ENCODE measurements around the gene LST1.
A peak's percentile ranks its signal among the peaks of the same experiment; 100 is the strongest.
"Not testable (repeated sequence)": the region's sequence is repeated elsewhere in the genome, so short reads cannot be mapped to it uniquely, and the experiment has no call there.

The LST1 gene

DNA sequence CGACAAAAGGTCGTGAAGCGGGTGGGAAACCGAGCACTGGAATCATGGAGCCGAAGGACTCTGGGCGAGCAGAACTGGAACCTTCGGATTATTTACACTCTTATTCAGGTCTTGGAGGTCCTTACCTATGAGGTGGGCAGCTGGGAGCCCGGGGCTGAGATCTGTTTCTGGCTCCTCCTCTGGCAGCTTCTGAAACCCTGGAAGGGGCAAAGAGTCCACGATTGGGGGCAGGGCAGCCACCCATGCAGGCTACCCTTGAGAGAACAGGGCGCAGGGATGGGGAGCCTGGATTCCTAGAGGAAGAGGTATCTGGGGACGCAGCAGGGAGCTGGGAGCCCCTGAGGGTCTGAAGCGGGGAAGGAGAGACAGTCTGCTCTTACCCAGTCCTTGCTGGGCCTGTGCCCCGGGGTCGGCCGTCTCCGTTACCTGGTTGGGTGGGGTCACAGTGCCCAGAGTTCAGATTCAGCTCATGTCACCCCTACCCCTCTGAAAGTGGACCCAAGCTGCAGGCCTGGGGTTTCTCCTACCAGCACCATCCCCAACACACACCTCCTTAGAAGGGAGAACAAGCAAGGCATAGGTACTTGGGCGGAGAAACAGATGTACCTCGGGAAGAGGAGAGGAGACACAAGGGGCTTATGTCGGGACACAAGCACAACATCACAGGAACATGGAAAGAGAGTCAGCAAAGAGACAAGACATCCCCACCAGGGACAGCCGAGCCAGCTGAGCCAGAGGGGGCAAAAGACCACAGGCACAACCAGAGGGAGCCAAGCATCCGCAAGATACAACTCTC lies 4.4 kb upstream of the LST1 start:
- DNase-seq, result no peak

DNA sequence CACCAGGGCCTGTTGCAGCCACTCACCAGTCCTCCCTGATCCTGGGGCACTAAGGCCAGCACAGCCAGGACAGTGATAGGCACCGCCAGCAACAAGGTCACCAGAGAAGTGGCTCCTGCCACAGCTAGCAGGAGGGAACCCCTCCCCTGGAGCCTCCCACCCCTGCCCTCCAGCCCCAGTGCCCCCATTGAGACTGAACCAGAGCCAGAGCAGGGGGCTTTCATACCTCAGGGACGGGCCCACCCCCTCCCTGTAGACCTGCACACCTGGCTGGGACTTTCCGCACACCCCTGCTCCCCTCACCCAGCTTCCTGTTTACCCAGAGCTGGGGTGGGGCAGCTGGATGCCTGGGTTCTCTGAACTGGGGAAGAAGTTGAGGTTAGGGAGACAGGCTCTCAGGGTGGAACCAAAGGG lies 3.8 kb upstream of the LST1 start, which contains the start of gene LTB:
Gene LTB, minus strand, starts transcription at position 195 of the 414 bp plus-strand sequence. Its CDS starts 7 bp downstream, at position 188.
- no peak for DNase-seq

DNA sequence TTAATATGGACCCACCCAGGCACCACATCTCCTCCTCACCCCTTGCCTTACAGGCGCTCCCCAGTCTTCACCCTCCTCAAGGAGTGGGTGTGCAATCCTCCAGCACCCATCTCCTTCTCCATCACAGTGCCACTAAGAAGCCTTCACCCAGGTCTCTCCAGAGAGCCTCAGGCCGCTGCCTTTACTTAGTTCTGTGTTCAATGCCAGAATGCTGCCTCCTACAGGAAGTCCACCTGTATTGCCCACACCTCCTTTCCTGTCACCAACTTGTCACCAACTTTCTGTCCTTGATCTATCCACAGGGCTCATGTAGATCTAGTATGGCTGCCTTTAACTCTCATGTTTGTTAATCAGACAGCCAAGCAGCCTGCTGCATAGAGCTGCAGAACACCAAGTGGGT lies 586 bp upstream of the LST1 start:
- no peak for DNase-seq

DNA sequence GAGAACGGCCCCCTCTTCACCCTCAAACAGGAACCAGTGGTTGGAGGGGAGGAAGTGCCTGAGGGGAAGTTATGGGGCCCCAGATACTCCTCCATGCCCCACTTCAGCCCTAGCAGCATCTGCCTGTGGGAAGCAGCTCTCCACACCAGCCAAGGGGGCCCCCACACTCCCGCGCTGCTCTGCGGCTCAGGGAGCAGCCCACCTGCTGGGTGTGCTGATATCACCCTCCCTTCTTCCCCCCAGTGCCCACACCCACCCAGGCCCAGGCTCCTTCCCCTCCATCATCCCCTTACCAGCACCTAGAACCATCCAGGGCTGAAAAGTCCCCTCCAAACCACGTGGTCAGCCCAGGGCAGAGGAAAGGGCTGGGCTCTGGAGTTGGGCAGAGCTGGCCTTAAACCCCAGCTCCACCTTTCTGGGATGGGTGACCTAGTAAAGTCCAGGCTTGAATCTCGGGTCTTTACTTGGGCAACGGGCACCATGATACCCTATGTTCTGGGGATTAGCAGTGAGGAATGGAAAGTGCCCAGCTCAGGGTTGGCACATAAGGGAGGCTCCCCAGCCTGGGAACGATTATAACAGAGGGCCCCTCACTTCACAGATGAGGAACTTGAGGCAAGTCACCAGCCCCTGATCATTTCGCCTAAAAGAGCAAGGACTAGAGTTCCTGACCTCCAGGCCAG lies 663 bp downstream of the LST1 start:
- no peak for DNase-seq

DNA sequence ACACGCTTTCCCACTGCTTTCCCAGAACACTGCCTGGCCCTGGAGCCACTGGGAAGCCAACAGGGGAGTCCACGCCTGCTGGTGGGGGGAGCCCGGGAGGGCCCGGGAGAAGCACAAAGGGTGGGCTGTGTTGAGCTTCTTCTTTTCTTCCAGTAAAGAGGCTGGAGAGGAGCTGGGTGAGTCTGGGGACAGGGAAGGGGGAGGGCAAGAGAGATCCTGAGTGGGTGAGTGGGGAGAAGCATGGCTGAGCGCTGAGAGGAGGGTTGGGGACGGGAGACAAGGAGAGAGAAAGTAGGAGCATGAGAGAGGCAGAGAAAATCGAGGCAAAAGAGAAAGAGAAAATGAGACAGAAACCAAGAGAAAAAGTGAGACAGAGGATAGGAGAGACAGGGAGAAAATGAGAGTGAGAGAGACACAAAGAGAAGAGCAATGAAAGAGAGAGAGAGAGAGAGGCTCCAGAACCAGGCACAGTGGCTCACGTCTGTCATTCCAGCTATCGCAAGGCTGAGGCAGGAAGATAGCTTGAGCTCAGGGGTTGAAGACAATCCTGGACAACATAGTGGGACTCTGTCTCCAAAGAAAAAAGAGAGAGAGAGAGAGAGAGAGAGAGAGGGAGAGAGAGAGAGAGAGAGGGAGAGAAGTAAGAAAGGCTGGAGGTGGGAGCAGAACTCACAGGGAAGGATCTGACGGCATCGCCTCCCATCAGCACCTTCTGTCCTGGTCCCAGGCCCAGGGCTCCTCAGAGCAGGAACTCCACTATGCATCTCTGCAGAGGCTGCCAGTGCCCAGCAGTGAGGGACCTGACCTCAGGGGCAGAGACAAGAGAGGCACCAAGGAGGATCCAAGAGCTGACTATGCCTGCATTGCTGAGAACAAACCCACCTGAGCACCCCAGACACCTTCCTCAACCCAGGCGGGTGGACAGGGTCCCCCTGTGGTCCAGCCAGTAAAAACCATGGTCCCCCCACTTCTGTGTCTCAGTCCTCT lies 2.0 kb downstream of the LST1 start:
- no peak for DNase-seq

DNA sequence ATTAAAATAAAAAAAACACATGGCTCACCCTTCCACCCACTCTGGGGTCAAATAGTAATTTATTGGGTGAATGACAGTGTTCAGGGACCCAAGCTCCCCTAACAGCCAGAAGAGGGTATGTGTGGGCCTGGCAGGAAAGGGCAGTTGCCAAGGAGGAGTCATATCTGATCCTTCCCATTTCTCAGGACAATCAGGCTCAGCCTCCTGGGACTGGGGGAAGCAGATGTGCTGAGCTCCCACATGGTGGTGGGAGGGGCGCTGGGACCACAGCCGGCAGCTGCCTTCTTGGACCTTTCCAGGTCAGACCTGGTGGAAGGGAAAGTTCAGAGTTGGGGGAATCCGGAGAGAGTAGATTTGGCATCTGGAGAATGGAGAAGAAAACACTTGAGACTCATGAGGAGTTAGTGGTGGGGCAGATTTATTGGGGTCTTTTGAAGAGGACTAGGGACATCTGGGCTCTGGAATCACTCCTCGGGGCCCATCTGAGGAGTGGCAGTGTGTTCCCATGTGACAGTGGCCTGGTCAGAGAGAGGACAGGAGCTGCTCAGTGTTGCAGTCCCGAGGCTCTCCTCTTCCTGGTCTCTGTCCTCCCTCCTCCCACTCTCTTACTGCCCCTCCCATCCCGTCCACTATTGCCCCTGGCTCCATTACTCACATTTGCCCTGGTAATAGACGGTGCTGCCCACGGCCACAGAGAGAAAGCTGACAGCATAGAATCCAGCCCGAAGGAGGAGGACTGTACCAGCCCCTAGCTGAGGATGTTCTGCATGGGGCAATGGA lies 3.0 kb downstream of the LST1 start:
- no peak for DNase-seq

DNA sequence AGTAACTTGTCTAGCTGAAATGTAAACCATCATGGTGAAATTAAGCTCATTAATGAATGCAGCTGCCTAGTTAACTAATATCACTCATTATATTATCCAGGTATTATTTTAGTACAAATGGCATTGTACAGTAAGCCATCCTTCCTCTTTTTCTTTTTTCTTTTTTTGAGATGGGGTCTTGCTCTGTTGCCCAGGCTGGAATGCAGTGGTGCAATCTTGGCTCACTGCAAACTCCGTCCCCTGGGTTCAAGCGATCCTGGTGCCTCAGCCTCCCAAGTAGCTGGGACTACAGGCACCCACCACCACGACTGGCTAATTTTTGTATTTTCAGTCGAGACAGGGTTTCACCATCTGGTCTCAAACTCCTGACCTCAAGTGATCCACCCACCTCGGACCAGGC lies 4.6 kb downstream of the LST1 start:
- DNase-seq, result not testable (repeated sequence)

DNA sequence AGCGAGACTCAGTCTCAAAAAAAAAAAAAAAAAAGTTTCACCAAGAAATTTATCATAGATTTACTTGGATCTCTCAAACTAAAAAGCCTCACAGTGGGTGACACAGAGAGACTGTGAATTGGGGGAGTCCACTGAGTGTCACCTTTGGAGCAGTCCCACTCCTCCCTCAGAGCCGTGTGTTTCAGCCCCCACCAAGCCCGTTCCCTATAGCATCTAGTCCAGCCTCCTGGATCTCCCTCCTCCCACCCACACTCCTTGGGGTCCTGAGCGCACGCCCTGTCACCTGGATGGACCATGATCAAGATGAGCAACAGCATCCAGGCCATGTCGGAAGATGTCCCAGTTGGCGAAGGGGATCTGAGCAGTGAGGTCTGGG lies 6.3 kb downstream of the LST1 start:
- no peak for DNase-seq

DNA sequence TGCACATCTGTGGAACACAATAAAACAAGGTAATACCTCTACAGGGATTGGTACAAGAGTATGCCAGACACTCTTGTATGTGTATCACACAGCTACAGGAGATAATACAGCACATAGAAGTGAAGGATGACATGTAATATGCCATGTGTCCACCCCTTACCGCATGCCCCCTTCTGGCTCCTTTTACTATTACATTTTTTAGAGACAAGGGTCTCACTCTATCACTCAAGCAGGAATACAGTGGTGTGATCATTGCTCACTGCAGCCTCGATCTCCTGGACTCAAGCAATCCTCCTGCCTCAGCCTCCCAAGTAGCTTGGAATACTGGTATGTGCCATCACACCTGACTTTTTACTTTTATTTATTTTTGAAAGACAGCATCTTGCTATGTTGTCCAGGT lies 10.9 kb downstream of the LST1 start:
- no peak for DNase-seq

DNA sequence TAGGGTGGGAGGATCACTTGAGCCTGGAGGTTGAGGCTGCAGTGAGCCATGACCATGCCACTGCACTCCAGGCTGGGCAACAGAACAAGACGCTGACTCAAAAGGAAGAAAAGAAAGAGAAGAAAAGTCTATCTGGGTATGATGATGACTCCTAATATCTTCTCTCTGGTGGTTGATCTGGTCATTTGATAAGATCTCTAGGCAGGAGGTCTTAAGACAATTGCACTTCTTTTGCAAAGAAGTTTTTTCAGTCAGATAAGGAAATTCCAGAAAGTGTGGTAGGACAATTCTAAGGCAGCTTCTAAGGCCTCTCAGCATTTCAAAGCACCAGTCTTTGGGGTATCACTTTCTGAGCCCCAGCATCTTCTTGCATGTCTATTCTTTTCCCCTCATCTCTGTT lies 21.2 kb downstream of the LST1 start:
- no peak for DNase-seq

DNA sequence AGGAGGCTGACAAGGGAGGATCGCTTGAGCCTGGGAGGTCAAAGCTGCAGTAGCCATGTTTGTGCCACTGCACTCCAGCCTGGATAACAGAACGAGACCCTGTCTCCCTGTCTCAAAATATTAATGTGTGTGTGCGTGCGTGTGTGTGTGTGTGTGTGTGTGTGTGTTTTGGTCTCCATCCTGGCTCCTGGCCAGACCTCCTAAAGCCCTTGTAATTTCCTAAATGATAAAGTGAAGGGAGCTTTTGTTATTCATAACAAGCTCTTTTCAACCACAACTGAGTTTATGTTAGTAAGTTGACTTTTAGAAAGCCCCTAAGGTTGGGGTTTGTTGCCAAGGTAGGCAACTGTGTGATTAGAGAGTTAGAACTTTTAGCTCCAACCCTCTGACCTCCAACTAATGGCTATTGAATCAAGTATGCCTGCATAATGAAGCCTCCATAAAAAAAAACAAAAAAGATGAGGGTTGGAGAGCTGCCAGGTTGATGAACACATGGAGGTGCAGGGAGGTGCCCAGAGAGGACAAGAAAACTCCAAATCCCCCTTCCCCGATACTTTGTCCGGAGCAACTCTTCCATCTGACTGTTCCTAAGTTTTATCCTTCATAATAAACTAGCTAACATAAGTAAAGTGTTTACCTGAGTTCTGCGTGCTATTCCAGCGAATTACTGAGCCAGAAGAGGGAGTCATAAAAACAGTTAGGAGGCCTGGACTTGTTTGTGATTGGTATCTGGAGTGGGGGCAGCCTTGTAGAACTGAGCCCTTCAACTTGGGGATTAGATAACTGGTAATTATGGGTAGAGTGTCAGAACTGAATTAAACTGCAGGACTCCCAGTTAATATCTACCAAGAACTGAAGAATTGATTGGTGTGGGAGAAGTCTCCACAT lies 23.7 kb downstream of the LST1 start:
- DNase-seq, result no peak

DNA sequence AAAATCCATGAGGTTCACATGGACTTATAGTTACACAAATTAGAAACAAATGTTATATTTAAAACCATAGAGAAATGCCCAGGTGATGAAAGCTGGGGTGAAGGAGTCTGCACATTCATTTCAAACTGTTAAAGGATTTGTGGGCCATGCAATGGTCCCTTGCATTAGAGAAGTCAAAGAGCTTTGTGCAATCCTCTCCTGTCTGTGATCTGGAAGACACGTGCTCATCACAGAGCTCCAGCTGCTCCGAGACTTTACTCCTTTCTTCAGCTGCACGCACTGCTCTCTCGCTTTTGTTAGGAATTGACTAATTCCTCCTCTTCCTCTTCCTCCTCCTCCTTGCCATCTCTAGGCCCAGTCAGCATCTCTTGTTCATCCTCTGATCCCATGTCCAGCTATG lies 24.9 kb downstream of the LST1 start:
- DNase-seq, result no peak

DNA sequence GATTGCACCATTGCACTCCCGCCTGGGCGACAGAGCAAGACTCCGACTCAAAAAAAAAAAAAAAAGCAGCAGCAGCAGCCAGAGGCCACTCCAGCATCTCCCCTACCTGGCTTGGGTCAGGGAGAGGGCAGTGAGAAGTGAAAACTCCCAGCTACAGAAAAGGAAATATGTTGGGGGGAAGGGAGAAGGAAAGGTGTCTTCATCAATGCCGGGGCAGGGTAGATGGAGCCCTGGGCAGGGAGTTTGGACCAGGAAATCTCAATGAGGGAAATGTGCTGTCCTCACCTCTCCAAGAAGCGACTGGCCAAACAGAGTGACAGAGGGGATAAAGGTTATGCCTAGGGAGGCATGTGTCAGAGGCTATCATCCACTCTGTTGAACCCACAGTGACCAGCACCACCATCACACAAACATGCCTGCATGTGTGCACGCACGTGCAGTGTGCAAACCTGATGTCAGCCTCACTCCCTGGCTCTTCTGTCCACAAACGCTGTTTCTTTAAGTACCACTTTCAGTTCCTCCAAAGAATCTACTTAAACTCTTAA lies 28.1 kb downstream of the LST1 start:
- no peak for DNase-seq

DNA sequence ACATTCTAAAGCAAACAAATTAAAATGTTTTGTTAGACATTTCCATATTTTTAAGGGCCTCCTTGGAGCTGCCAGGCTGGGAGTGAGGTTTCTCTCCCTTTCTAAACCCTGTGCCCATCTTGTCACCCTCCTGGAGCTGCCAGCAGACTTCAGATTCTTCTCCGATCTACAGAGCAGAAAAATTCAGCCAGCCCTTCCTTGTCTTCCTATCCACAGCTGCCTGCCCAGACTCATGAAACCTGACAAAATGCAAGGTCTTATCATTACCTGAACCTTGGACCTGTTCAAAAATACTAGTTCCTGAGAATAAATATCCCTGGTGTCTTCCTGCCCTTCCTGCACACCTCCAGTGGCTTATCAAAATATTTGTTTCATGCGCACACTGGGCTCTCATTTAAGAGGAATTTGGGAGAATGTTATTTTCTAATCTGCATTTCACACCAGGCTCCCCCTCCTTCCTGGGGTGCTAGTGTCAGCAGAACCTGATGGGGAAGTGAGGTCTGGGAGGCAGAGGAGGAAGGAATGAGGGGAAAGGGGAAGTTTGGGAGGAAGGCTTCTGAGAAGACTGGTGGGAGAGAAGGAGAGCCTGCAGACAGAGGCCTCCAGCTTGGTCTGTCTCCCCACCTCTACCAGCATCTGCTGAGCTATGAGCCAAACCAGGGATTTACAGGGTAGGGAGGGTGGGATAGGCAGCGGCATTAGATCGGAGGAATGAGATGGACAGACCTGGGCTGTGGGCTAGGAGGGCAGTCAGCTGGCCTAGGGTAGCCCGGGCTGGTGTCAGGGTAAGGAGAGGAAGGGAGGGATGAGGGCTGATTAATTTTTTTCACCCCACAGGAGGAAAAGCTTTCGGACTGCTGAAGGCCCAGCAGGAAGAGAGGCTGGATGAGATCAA lies 28.9 kb downstream of the LST1 start, which contains the start of gene AIF1:
Gene AIF1, plus strand, starts transcription at position 551 of the 895 bp plus-strand sequence. Its CDS starts 96 bp downstream, at position 647.
- DNase-seq, result no peak

DNA sequence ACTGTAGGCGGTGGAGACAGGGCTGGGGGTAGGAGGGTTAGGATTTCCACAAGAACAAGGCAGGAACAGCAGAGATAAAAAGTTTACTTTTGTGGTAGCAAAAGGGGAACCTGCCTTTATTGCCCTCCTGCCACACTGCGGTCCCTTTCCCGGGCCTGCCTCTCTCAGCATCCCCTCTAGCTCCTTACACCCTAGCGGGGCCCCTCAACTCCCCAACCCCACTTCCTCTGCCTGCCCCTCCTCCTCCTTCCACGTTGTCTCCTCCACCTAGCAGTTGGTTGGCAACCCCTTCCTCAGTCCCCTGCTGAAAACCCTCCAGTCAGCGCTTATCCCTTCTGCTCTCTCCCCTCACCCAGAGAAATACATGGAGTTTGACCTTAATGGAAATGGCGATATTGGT lies 29.7 kb downstream of the LST1 start:
- no peak for DNase-seq

DNA sequence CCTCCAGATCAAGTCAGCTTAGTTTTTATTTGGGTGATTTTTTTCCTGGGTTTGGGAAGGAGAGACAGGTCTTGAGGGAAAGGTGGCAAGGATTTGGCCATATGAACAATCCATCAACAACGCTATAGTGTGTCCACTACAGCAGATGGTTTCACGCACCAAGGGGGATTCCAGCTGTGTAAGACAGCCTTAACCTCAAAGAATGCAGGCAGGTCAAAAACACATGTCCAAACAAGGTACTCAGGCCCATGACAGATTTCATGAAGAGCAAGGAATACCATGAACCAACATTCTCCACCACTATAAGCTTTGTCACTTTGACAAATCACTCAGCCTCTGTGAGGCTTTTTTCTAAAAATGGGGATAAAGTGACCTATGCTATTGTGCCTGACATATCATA lies 30.9 kb downstream of the LST1 start:
- no peak for DNase-seq

DNA sequence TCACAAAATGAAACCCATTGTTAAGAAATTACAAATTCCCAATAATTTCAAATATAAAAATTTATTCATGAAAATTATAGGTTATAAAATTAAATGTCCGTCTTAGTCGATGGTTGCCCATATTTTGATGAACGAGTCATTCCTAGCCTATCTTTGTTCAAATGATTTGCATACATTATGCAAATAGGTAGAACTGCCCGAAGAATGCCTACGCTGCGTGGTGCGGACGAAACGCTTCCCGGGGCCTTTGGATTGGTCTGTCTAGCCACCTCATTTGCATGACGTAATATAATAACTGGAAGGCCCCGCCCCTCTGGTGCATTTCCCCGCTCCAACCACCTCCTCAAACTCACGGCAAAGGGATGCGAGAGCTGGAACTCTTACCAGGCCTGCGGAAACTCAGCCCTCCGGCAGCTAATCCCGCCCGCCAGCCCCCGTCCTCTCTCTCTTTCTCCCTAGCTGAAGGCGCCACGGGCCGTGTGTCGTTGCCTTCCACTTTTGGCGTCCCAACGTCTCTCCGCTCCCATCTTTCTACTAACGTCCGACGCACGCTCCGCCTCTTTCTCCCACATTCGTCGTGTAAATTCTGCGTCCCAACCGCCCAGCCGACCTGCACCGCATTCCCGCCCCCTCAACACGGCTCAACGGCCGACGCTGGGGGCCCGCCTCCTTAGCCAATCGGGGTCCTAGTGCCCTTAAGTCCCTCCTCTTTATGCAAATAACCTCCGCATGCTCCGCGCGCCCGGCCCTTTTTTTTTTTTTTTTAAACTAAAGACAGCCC lies 33.9 kb downstream of the LST1 start:
- peak; percentile 99 for DNase-seq

DNA sequence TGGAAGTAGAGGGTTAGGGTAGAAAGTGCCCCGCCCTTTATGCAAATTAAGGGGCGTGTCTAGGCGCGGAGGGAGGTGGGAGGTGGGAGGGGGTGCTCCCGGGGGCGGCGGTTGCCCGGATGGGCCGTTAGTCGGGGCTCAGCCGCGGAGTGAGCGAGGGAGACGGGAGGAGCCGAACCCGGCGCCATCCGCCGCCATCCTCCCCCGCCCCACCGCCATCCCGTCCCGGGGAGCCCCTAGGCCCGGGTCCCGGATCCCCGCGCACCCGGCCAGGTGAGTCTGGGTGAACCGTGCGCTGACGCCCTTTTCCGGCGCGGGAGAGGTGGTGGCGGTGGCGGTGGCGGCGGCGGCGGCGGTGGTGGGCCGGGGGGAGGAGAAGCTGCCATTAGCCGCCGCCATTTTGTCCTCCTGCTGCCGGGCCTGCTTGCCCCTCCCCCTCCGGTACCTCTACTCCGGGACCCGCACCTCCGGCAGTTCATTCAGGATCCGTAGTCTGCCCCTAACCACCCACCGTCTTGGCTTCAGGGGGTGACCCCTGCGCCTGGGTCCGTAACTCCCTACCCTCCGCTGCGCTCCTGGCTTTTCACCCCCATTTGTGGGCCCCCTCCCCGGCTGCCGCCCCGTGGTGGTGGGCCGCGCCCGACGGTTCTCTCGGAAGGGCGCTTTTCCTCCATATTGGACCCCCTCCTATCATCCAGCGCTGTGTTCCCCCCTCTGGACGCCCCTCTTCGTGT lies 34.7 kb downstream of the LST1 start, which contains the start of gene PRRC2A:
Gene PRRC2A, plus strand, starts transcription at position 130 of the 734 bp plus-strand sequence. CDS start 2,075 bp downstream, outside the sequence.
- DNase-seq, result no peak
